HEK293 (cell line): ENCODE results near the gene HOXD11.

Experiments
- CTCF ChIA-PET: fragments of 350-600 bp; formaldehyde crosslinking; extraction: SDS; loops from one replicate; lab custom pipeline; 2021; ENCODE audit warnings: antibody characterized with exemption; lab: Yijun Ruan, JAX
- POLR2A ChIA-PET: fragments of 300-600 bp; formaldehyde crosslinking; extraction: SDS; loops from one replicate; lab custom pipeline; 2020; ENCODE audit warnings: antibody characterized with exemption, inconsistent platforms; lab: Yijun Ruan, JAX
- H3K27ac ChIP-seq: fragments of 200-500 bp; sonication (Bioruptor generic); 2 replicates; pipeline ENCODE4 v1.5.1; 2014; ENCODE audit warnings: low read depth, low read length, control low read depth, inconsistent platforms; ENCODE audit errors: extremely low read depth
- H3K36me3 ChIP-seq, 2 experiments: fragments of 200-500 bp in 1 of 2; sonication (Bioruptor generic) in 1 of 2; 1 replicate in 1 of 2; 2 replicates in 1 of 2; pipeline ENCODE4 v1.5.1; 2014 to 2017; ENCODE audit warnings: inconsistent platforms in 2 of 2, low read length in 2 of 2; ENCODE audit not compliant: control insufficient read depth in 2 of 2, insufficient read depth in 1 of 2
- H3K4me1 ChIP-seq: fragments of 200-500 bp; sonication (Bioruptor generic); 2 replicates; pipeline ENCODE4 v1.5.1; 2014; ENCODE audit warnings: mild to moderate bottlenecking, low read length, inconsistent platforms; ENCODE audit not compliant: control insufficient read depth, insufficient read depth
- H3K4me3 ChIP-seq: 2 replicates; pipeline ENCODE4 v1.5.1; 2011; ENCODE audit warnings: low read depth, mild to moderate bottlenecking, control low read depth, low read length, moderate library complexity
- H3K9me3 ChIP-seq: fragments of 200-500 bp; sonication (Bioruptor generic); 2 replicates; pipeline ENCODE4 v1.5.1; 2014; ENCODE audit warnings: low read depth, low read length, inconsistent platforms; ENCODE audit not compliant: control insufficient read depth, insufficient read depth
- BCL11B ChIP-seq: fragments of 450-650 bp; formaldehyde crosslinking; IDR thresholded peaks from 2 replicates; pipeline ENCODE4 v1.5.1; 2016; ENCODE audit warnings: low read depth, missing biosample characterization, missing genetic modification characterization
- HOXC10 ChIP-seq: sonication (generic); formaldehyde crosslinking; IDR thresholded peaks from 2 replicates; pipeline ENCODE4 v1.8.1; 2023; ENCODE audit warnings: mild to moderate bottlenecking, missing genetic modification reagents
- KLF1 ChIP-seq: fragments of 450-650 bp; formaldehyde crosslinking; IDR thresholded peaks from 2 replicates; pipeline ENCODE4 v1.5.1; 2016; ENCODE audit warnings: missing biosample characterization, missing genetic modification characterization
- KLF16 ChIP-seq: fragments of 450-650 bp; formaldehyde crosslinking; IDR thresholded peaks from 2 replicates; pipeline ENCODE4 v1.5.1; 2017; ENCODE audit warnings: missing biosample characterization, missing genetic modification characterization
- PRDM1 ChIP-seq: fragments of 450-650 bp; formaldehyde crosslinking; IDR thresholded peaks from 2 replicates; pipeline ENCODE4; 2016; ENCODE audit warnings: missing biosample characterization, missing genetic modification characterization
- ZNF202 ChIP-seq: fragments of 450-650 bp; formaldehyde crosslinking; IDR thresholded peaks from 2 replicates; pipeline ENCODE4 v1.5.1; 2016; ENCODE audit warnings: missing biosample characterization, missing genetic modification characterization, borderline replicate concordance
- ZNF221 ChIP-seq: fragments of 450-650 bp; formaldehyde crosslinking; IDR thresholded peaks from 2 replicates; pipeline ENCODE4 v1.5.1; 2017; ENCODE audit warnings: missing biosample characterization, missing genetic modification characterization, borderline replicate concordance
- ZNF280D ChIP-seq: fragments of 450-650 bp; formaldehyde crosslinking; IDR thresholded peaks from 2 replicates; pipeline ENCODE4 v1.5.1; 2016; ENCODE audit warnings: missing biosample characterization, missing genetic modification characterization
- ZNF37A ChIP-seq: fragments of 450-650 bp; IDR thresholded peaks from 2 replicates; pipeline ENCODE4 v1.5.1; 2018; ENCODE audit warnings: missing biosample characterization, missing genetic modification characterization
- ZNF654 ChIP-seq: fragments of 450-650 bp; formaldehyde crosslinking; IDR thresholded peaks from 2 replicates; pipeline ENCODE4 v1.5.1; 2016; ENCODE audit warnings: low read depth, missing biosample characterization, missing genetic modification characterization
- ZNF660 ChIP-seq: fragments of 450-650 bp; IDR thresholded peaks from 2 replicates; pipeline ENCODE4 v1.5.1; 2018; ENCODE audit warnings: missing biosample characterization, mild to moderate bottlenecking, missing genetic modification characterization
- ZNF670 ChIP-seq: fragments of 450-650 bp; formaldehyde crosslinking; IDR thresholded peaks from 2 replicates; pipeline ENCODE4 v1.5.1; 2016; ENCODE audit warnings: missing biosample characterization, missing genetic modification characterization, low read depth
- ZNF701 ChIP-seq: fragments of 450-650 bp; formaldehyde crosslinking; IDR thresholded peaks from 2 replicates; pipeline ENCODE4 v1.5.1; 2016; ENCODE audit warnings: missing biosample characterization, missing genetic modification characterization
- ZNF76 ChIP-seq: fragments of 450-650 bp; formaldehyde crosslinking; IDR thresholded peaks from 2 replicates; pipeline ENCODE4; 2016; ENCODE audit warnings: low read depth, missing biosample characterization, missing genetic modification characterization, borderline replicate concordance
- ZNF768 ChIP-seq: fragments of 450-650 bp; formaldehyde crosslinking; IDR thresholded peaks from 2 replicates; pipeline ENCODE4 v1.5.1; 2018; ENCODE audit warnings: missing biosample characterization, mild to moderate bottlenecking, missing genetic modification characterization
- ZNF837 ChIP-seq: fragments of 450-650 bp; formaldehyde crosslinking; IDR thresholded peaks from 2 replicates; pipeline ENCODE4 v1.5.1; 2016; ENCODE audit warnings: missing biosample characterization, missing genetic modification characterization

The HOXD11 gene

GRCh38 chr2:176132205-176133171 lies 25.4 kb downstream of the HOXD11 start:
- Histone ChIP-seq H3K4me3 (no peak overlapping the region), H3K9me3 (no peaks in the 10 kb centered on the region), H3K27ac (no peak overlapping the region), H3K4me1 (peaks cover 13% of the 10 kb centered on the region; the same call in 1 of the 2 replicates), H3K36me3 (no peaks in the 10 kb centered on the region)
- ChIA-PET CTCF (interaction anchor here (0.6 to 3.1 kb wide), 14 partner anchors 8 to 1016 kb away, joined by 3 to 19 read pairs (median 4); no protein-coding TSS in a partner anchor), POLR2A (interaction anchor here (0.7 to 0.9 kb wide), 2 partner anchors 26 to 504 kb away, joined by 3 to 4 read pairs; no protein-coding TSS in a partner anchor)
- peak; percentile 88 for TF ChIP-seq PRDM1
- TF ChIP-seq ZNF202 (tag by site-specific recombination), result no peak

GRCh38 chr2:176133389-176133788 lies 26.3 kb downstream of the HOXD11 start:
- ChIA-PET CTCF (interaction anchor here (0.5 to 1.7 kb wide), 5 partner anchors 314 to 1015 kb away, joined by 3 to 8 read pairs (median 4); no protein-coding TSS in a partner anchor), POLR2A (interaction anchor here (0.7 kb wide), 1 partner anchor 322 kb away, joined by 3 read pairs; no protein-coding TSS in a partner anchor)
- Histone ChIP-seq H3K9me3 (no peaks in the 10 kb centered on the region), H3K27ac (no peak overlapping the region), H3K4me3 (no peak overlapping the region), H3K4me1 (peaks cover 16% of the 10 kb centered on the region), H3K36me3 (no peaks in the 10 kb centered on the region)
- TF ChIP-seq KLF16 (tag by site-specific recombination), result no peak
- no peak for TF ChIP-seq BCL11B (tag by site-specific recombination)
- TF ChIP-seq ZNF701, result no peak
- no peak for TF ChIP-seq ZNF221 (tag by site-specific recombination)
- no peak for TF ChIP-seq ZNF37A (tag by site-specific recombination)
- no peak for TF ChIP-seq KLF1
- no peak for TF ChIP-seq ZNF837 (tag by site-specific recombination)
- TF ChIP-seq ZNF654, result no peak
- no peak for TF ChIP-seq ZNF670 (tag by site-specific recombination)
- no peak for TF ChIP-seq ZNF76 (tag by site-specific recombination)
- no peak for TF ChIP-seq ZNF768 (tag by site-specific recombination)
- TF ChIP-seq HOXC10 (CRISPR knock-in tag), result no peak

- ChIA-PET CTCF (interaction anchor here (0.5 to 1.7 kb wide), 5 partner anchors 10 to 518 kb away, joined by 3 to 8 read pairs (median 4); no protein-coding TSS in a partner anchor), POLR2A (interaction anchor here (0.7 kb wide), 1 partner anchor 321 kb away, joined by 3 read pairs; no protein-coding TSS in a partner anchor)
- no peaks in the 10 kb centered on the region for H3K36me3 ChIP-seq
- peaks cover 16% of the 10 kb centered on the region for H3K4me1 ChIP-seq
- no peak overlapping the region for H3K27ac ChIP-seq
- H3K4me3 ChIP-seq, result no peak overlapping the region
- H3K9me3 ChIP-seq, result no peaks in the 10 kb centered on the region
- TF ChIP-seq ZNF660 (tag by site-specific recombination) (0 out of 2 replicates have a peak, but pooled peaks have one; percentile 35), ZNF280D (no peak)
Observed at GRCh38 chr2:176134035-176134434, 27.0 kb downstream of the HOXD11 start.
